Measurements from ENCODE around the gene BTBD9. TPM values are rescaled to one million over a fixed set of nuclear protein-coding genes. Genes with fewer than 3 reads are reported as not detected.

BTBD9 gene
- total and polyA plus RNA-seq, 9 of the 15 experiments (the other 6 are each of a cell fraction or from before 2014, with no cell fraction given), result 0.08 to 1.6 (median 0.58) TPM

DNA sequence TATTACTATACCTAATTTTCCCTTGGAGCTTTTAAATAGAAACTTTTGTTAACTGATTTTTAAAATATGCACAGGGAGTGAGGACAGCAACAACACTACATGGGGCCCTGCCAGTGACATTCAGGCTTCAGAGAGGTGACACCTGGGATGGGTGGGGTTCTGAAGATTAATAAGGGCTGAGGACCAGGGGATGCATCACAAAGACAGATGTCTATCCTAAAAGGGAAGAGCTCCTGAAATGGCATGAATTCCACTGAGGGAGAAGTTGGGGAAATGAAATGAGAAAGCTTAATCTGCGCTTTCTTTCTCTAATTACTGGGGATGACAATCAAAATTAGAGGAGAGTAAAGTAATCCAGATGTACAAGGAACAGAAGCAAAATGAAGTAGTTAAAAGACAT, 162.8 kb downstream of the BTBD9 start (continued):
- TF ChIP-seq, protein P1, sequence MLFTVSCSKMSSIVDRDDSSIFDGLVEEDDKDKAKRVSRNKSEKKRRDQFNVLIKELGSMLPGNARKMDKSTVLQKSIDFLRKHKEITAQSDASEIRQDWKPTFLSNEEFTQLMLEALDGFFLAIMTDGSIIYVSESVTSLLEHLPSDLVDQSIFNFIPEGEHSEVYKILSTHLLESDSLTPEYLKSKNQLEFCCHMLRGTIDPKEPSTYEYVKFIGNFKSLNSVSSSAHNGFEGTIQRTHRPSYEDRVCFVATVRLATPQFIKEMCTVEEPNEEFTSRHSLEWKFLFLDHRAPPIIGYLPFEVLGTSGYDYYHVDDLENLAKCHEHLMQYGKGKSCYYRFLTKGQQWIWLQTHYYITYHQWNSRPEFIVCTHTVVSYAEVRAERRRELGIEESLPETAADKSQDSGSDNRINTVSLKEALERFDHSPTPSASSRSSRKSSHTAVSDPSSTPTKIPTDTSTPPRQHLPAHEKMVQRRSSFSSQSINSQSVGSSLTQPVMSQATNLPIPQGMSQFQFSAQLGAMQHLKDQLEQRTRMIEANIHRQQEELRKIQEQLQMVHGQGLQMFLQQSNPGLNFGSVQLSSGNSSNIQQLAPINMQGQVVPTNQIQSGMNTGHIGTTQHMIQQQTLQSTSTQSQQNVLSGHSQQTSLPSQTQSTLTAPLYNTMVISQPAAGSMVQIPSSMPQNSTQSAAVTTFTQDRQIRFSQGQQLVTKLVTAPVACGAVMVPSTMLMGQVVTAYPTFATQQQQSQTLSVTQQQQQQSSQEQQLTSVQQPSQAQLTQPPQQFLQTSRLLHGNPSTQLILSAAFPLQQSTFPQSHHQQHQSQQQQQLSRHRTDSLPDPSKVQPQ (CRISPR knock-in tag; IDR thresholded peaks at IDR 0.05; ENCODE audit: borderline replicate concordance), result no peak
- TF ChIP-seq KLF16 (IDR thresholded peaks at IDR 0.05) (no peak), RBM39 (optimal IDR thresholded peaks at IDR 0.05; ENCODE audit: low read depth, low read length) (no peak), FOXJ3 (CRISPR knock-in tag; IDR thresholded peaks at IDR 0.05) (no peak), BHLHE40 (IDR thresholded peaks at IDR 0.05; ENCODE audit: low read length) (no peak), NELFE (IDR thresholded peaks at IDR 0.05; ENCODE audit: insufficient read depth, insufficient read length) (no peak), KAT2B (IDR thresholded peaks at IDR 0.05; ENCODE audit: low read depth, low read length) (no peak), SMARCA4 (IDR thresholded peaks at IDR 0.05) (no peak), ATF1 (CRISPR knock-in tag; IDR thresholded peaks at IDR 0.05) (no peak), ATF1 (tag; IDR thresholded peaks at IDR 0.05) (no peak), PML (IDR thresholded peaks at IDR 0.05; ENCODE audit: low read length) (no peak), TRIM24 (IDR thresholded peaks at IDR 0.05) (no peak), KDM2B (CRISPR knock-in tag; IDR thresholded peaks at IDR 0.05) (no peak)
- TF ChIP-seq, protein P2, sequence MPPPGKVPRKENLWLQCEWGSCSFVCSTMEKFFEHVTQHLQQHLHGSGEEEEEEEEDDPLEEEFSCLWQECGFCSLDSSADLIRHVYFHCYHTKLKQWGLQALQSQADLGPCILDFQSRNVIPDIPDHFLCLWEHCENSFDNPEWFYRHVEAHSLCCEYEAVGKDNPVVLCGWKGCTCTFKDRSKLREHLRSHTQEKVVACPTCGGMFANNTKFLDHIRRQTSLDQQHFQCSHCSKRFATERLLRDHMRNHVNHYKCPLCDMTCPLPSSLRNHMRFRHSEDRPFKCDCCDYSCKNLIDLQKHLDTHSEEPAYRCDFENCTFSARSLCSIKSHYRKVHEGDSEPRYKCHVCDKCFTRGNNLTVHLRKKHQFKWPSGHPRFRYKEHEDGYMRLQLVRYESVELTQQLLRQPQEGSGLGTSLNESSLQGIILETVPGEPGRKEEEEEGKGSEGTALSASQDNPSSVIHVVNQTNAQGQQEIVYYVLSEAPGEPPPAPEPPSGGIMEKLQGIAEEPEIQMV (tag; conservative IDR thresholded peaks at IDR 0.05; ENCODE audit: low read depth), result no peak
- TF ChIP-seq, protein P3, sequence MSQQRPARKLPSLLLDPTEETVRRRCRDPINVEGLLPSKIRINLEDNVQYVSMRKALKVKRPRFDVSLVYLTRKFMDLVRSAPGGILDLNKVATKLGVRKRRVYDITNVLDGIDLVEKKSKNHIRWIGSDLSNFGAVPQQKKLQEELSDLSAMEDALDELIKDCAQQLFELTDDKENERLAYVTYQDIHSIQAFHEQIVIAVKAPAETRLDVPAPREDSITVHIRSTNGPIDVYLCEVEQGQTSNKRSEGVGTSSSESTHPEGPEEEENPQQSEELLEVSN (IDR thresholded peaks at IDR 0.05; ENCODE audit: borderline replicate concordance in 1 of 2, extremely low read depth in 1 of 2, insufficient read depth in 1 of 2, insufficient read length in 1 of 2, low read depth in 1 of 2, low read length in 1 of 2, poor library complexity in 1 of 2, severe bottlenecking in 1 of 2), result no peak
